Measurements from ENCODE around the gene NCK2. TPM values are rescaled to one million over a fixed set of nuclear protein-coding genes. Genes with fewer than 3 reads are reported as not detected.

NCK2 gene
- total RNA-seq, 1 experiment from 2014 or later = 49.2 TPM

DNA sequence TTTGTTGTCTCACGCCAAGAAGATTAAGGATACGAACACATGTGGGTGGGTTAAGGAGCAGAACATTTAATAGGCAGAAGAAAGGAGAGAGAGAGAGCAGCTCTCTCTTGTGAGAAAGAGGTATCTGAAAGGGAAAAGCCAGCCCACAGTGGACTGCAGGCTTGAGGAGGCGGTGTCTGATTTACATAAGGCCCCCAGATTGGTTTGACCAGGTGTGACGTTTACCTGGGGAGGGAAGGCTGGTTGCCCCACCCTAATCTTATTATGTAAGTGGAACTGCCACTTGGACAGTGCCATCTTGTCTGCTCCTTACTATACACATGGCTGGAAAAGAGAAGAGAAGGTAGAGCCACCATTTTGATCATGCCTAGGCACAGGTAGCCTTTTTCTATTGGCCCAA, 189.2 kb downstream of the NCK2 start:
- no peak overlapping the region for H2BK120ac ChIP-seq (ENCODE audit: low read depth, low read length, poor library complexity, severe bottlenecking)
- H4K8ac ChIP-seq (replicated peaks; ENCODE audit: insufficient read length, low read depth, low read length) = no peak overlapping the region
- 0 out of 4 replicates have a peak, but pooled peaks cover 0 to 3% of the 10 kb centered on the region in 2 experiments for H3K4me1 Mint-ChIP-seq

More for the DNA sequence above, 189.2 kb downstream of the NCK2 start:
- Mint-ChIP-seq H3K27ac (no peak overlapping the region), H3K36me3 (ENCODE audit: insufficient read depth in 1 of 3, low read depth in 3 of 3) (peaks cover 0 to 13% (median 9%) of the 10 kb centered on the region in 3 experiments; a peak in 4 of 7 replicates), H3K4me3 (no peak overlapping the region), H3K27me3 (ENCODE audit: low read depth) (peaks cover 14% of the 10 kb centered on the region), H3K9me3 (peaks cover 13 to 15% of the 10 kb centered on the region in 2 experiments)
- Histone ChIP-seq H3K14ac (ENCODE audit: insufficient read depth, low read length) (no peak overlapping the region), H3K4ac (ENCODE audit: low read depth, low read length) (no peak overlapping the region), H3K9ac (ENCODE audit: extremely low read depth, insufficient read length, low read length) (no peak overlapping the region), H4K20me1 (ENCODE audit: control insufficient read depth, insufficient read depth, insufficient read length) (no peaks in the 10 kb centered on the region), H3K23ac (ENCODE audit: insufficient read length, low read depth, low read length) (no peak overlapping the region), H3K9me3 (ENCODE audit: control insufficient read depth, low read depth, low read length) (peaks cover 5% of the 10 kb centered on the region), H3K79me1 (ENCODE audit: insufficient read depth, low read depth, low read length, poor library complexity, severe bottlenecking) (no peaks in the 10 kb centered on the region), H4K91ac (ENCODE audit: insufficient read length, low read depth, low read length) (no peak overlapping the region), H2AK5ac (ENCODE audit: insufficient read length, low read length) (no peak overlapping the region), H3K27me3 (ENCODE audit: insufficient read depth, low read length) (no peaks in the 10 kb centered on the region), H3K27ac (ENCODE audit: insufficient read length, low read depth, low read length) (no peak overlapping the region), H3K79me2 (ENCODE audit: insufficient read depth, low read length) (no peaks in the 10 kb centered on the region), H3K18ac (ENCODE audit: insufficient read length, low read depth, low read length) (no peak overlapping the region), H3T11ph (ENCODE audit: low read length) (no peak overlapping the region), H2BK12ac (ENCODE audit: insufficient read length, low read depth, low read length) (no peak overlapping the region), H3K23me2 (ENCODE audit: insufficient read length, low read depth, low read length, poor library complexity, severe bottlenecking) (no peaks in the 10 kb centered on the region), H2BK20ac (ENCODE audit: low read depth, low read length, poor library complexity, severe bottlenecking) (no peak overlapping the region), H3K4me2 (ENCODE audit: insufficient read depth, insufficient read length, low read length) (no peak overlapping the region), H2BK5ac (ENCODE audit: insufficient read length, low read length) (no peak overlapping the region), H2BK15ac (ENCODE audit: low read depth, low read length) (no peak overlapping the region), H3K4me1 (ENCODE audit: insufficient read depth, low read length) (no peaks in the 10 kb centered on the region), H4K5ac (ENCODE audit: insufficient read length, low read depth, low read length) (no peak overlapping the region), H3K56ac (ENCODE audit: insufficient read length, low read depth, low read length) (no peak overlapping the region), H2AFZ (ENCODE audit: low read length) (no peak overlapping the region)
- no peak for DNase-seq
- TF ChIP-seq, protein P1, sequence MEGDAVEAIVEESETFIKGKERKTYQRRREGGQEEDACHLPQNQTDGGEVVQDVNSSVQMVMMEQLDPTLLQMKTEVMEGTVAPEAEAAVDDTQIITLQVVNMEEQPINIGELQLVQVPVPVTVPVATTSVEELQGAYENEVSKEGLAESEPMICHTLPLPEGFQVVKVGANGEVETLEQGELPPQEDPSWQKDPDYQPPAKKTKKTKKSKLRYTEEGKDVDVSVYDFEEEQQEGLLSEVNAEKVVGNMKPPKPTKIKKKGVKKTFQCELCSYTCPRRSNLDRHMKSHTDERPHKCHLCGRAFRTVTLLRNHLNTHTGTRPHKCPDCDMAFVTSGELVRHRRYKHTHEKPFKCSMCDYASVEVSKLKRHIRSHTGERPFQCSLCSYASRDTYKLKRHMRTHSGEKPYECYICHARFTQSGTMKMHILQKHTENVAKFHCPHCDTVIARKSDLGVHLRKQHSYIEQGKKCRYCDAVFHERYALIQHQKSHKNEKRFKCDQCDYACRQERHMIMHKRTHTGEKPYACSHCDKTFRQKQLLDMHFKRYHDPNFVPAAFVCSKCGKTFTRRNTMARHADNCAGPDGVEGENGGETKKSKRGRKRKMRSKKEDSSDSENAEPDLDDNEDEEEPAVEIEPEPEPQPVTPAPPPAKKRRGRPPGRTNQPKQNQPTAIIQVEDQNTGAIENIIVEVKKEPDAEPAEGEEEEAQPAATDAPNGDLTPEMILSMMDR (conservative IDR thresholded peaks at IDR 0.05) = no peak
- WGBS (ENCODE audit: extremely low coverage, insufficient read length, low lambda C conversion rate) = no CpG with 5 or more reads among the region's 4 CpGs
